Upper lobe of right lung (tissue), 1 donor: Measurements from ENCODE around the gene DYNLT1. TPM values are rescaled to one million over a fixed set of nuclear protein-coding genes. Genes with fewer than 3 reads are reported as not detected.
"Not testable (repeated sequence)": the region's sequence is repeated elsewhere in the genome, so short reads cannot be mapped to it uniquely, and the experiment has no call there.

ENCODE experiments used
- ATAC-seq: fragments of 200-7000 bp; cut with Tn5 transposase; one replicate; pipeline ENCODE4 v1.9.1; 2020; ENCODE audit warnings: mild to moderate bottlenecking, moderate library complexity
- DNase-seq: peaks from one replicate; pipeline ENCODE4 v3.0.0-alpha.2; 2020
- H3K27ac ChIP-seq: fragments of 200-600 bp; one replicate; pipeline ENCODE4 v1.8.0; 2022
- H3K27me3 ChIP-seq: fragments of 200-600 bp; one replicate; pipeline ENCODE4 v1.8.0; 2022; ENCODE audit warnings: mild to moderate bottlenecking
- H3K36me3 ChIP-seq: fragments of 200-600 bp; one replicate; pipeline ENCODE4 v1.8.0; 2022
- H3K4me1 ChIP-seq: fragments of 200-600 bp; one replicate; pipeline ENCODE4 v1.8.0; 2022
- H3K4me3 ChIP-seq: fragments of 200-600 bp; one replicate; pipeline ENCODE4 v1.8.0; 2022; ENCODE audit warnings: mild to moderate bottlenecking
- H3K9me3 ChIP-seq: fragments of 200-600 bp; one replicate; pipeline ENCODE4 v1.8.0; 2022
- intact Hi-C: fragments of 100-400 bp; cut with DNase I; formaldehyde crosslinking; loops from one replicate; pipeline ENCODE4 v1.11.0; 2022
- total RNA-seq: library from RNA; stranded (reverse); fragmentation: NEBNext Ultra II Directional; extraction: Animal tissue kit (Norgen Biotek cat#: 25700); gene quantifications from one replicate; pipeline ENCODE4 v1.2.1, GENCODE V29; 2021
- TF ChIP-seq, protein P1 (sequence below): fragments of 200-600 bp; IDR thresholded peaks from one replicate; pipeline ENCODE4 v1.8.0; 2022; ENCODE audit warnings: antibody characterized with exemption
- donor health status: DM: no; HTN: yes; CAD: no; lungs with severe emphysema.

The DYNLT1 gene
- total RNA-seq, 1 donor from 2014 or later = 104 TPM

DNA sequence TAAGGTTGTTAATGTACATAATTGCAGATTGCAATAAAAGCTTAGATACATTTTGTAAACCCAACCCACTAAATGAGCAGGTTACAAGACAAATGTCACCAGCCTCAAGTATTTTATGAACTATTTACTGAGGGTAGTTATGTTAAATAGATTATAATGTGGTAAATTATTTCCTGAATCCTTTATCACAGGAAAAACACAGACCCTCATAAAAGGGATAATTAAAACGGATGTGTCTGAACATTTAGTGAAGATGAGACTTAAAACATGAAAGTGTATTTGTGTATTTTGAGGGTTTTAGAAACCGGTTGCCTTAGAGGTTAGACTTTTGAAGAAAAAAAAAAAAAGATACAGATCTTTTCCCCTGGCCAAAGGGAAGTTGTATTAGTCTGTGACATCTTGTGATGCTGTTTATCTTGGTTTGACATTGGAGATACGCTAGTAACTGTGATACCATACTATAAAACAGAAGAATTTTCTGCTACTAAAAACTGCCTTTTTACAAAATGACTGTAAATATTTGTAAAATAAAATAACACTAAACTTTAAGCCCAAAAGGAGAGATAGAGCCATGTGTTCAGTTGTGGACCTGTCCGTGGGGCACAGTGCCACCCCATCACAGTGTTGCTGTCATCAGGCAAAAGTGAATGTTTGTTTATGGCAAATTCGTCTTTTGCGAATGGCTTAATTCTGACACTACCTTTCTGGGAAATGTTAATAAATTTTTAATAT lies 9.7 kb downstream of the DYNLT1 start:
- TF ChIP-seq, protein P1, sequence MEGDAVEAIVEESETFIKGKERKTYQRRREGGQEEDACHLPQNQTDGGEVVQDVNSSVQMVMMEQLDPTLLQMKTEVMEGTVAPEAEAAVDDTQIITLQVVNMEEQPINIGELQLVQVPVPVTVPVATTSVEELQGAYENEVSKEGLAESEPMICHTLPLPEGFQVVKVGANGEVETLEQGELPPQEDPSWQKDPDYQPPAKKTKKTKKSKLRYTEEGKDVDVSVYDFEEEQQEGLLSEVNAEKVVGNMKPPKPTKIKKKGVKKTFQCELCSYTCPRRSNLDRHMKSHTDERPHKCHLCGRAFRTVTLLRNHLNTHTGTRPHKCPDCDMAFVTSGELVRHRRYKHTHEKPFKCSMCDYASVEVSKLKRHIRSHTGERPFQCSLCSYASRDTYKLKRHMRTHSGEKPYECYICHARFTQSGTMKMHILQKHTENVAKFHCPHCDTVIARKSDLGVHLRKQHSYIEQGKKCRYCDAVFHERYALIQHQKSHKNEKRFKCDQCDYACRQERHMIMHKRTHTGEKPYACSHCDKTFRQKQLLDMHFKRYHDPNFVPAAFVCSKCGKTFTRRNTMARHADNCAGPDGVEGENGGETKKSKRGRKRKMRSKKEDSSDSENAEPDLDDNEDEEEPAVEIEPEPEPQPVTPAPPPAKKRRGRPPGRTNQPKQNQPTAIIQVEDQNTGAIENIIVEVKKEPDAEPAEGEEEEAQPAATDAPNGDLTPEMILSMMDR = no peak
- DNase-seq (peak; percentile 10), ATAC-seq (no peak)
- no peak overlapping the region for H3K27ac ChIP-seq
- no peaks in the 10 kb centered on the region for H3K9me3 ChIP-seq
- H3K27me3 ChIP-seq = no peaks in the 10 kb centered on the region
- peaks cover 57% of the 10 kb centered on the region for H3K36me3 ChIP-seq
- H3K4me3 ChIP-seq = no peak overlapping the region
- H3K4me1 ChIP-seq = peaks cover 19% of the 10 kb centered on the region
- intact Hi-C loops = no loop called here

DNA sequence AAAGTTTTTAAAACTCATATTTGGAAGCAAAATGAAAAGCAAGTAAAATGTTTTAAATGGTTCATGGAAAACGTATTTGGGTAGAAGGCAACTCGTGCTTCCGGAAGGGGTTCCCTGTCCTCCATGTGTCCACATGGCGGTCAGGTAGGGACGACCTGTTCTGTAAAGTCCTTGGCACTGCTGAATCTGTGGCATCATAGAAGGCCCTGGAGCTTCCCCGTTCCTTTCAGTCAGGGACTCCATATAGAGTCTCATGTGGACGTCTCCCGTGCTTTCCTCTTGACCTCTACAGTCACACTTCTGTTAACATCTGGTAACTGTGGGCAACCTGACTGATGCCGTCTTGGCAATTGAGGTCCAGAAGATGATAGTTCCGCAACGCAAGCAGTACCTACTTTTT lies 11.4 kb downstream of the DYNLT1 start:
- H3K4me3 ChIP-seq = no peak overlapping the region
- TF ChIP-seq, protein P1 = no peak
- peaks cover 19% of the 10 kb centered on the region for H3K4me1 ChIP-seq
- DNase-seq = peak; percentile 1
- H3K27me3 ChIP-seq = no peaks in the 10 kb centered on the region
- peaks cover 71% of the 10 kb centered on the region for H3K36me3 ChIP-seq
- no peaks in the 10 kb centered on the region for H3K9me3 ChIP-seq
- intact Hi-C loops = no loop called here
- ATAC-seq = no peak
- H3K27ac ChIP-seq = no peak overlapping the region

DNA sequence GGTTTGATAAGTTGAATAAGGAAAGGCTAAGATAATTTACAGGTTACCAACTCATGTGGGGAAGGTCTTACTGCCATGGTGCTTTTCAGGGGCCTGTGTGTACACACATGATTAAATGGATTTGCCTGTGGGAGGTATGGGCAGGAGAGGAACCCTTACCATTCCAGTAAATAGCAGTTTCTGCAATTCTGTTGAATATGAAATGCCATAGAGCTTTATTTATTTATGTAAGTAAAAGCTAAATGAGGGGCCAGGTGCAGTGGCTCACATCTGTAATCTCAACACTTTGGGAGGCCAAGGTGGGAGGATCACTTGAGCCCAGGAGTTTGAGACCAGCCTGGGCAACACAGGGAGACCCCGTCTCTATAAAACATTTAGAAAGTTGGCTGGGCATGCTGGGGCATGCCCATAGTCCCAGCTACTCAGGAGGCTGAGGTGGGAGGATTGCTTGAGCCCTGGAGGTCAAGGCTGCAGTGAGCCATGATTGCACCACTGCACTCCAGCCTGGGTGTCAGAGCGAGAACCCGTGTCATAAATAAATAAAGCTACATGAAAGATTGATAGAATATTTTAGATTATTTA lies 11.9 kb downstream of the DYNLT1 start:
- H3K4me3 ChIP-seq, intact Hi-C loops, H3K27me3 ChIP-seq, H3K9me3 ChIP-seq, ATAC-seq: not testable (repeated sequence)
- Histone ChIP-seq H3K27ac (peak overlapping the region; percentile 48), H3K4me1 (peaks cover 19% of the 10 kb centered on the region), H3K36me3 (peaks cover 71% of the 10 kb centered on the region)
- peak; percentile 15 for DNase-seq

DNA sequence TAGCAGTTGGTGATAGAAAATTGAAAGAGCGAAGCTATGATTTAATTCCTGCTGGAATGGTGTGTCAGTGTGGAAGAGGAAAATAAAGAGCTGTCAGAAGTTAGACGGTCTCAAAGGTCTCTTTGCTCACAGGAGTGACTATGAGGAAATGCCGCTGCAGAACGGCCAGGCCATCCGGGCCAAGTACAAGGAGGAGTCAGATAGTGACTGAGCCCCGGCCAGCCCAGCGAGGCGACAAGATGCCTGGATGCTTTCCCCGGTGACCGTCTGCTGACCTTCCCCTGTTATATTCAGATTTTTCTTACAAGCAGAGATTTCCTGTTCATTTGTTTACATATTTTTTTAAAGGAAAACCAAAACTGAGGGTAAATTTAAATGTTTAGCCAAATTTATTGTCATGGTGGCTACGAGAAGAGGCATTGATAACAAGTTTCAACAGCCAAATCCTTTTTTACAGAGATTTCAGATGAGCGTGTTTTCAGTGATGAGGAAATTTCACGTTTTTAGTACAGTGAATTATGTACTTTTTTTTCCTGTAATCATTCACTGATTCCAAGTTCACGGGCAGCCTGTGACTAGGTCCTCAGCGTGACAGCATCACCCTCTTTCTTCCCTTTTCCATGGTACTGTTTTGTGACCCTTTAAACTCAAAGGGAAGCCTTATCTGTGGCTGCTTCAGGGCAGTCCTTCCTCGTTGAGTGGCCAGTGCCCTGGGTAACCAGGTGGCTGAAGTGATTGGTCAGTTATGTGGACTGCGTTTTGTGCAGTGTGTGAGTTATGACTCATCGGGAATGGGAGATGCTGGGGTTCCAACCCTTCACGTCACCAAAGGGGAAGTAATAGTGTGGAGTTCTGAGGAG lies 12.6 kb downstream of the DYNLT1 start:
- Histone ChIP-seq H3K4me3 (no peak overlapping the region), H3K27ac (peak overlapping the region; percentile 48), H3K9me3 (no peaks in the 10 kb centered on the region), H3K36me3 (peaks cover 66% of the 10 kb centered on the region), H3K27me3 (no peaks in the 10 kb centered on the region), H3K4me1 (peaks cover 19% of the 10 kb centered on the region)
- TF ChIP-seq, protein P1 = no peak
- intact Hi-C loops = no loop called here
- ATAC-seq = peak; percentile 84
- DNase-seq = peak; percentile 66

DNA sequence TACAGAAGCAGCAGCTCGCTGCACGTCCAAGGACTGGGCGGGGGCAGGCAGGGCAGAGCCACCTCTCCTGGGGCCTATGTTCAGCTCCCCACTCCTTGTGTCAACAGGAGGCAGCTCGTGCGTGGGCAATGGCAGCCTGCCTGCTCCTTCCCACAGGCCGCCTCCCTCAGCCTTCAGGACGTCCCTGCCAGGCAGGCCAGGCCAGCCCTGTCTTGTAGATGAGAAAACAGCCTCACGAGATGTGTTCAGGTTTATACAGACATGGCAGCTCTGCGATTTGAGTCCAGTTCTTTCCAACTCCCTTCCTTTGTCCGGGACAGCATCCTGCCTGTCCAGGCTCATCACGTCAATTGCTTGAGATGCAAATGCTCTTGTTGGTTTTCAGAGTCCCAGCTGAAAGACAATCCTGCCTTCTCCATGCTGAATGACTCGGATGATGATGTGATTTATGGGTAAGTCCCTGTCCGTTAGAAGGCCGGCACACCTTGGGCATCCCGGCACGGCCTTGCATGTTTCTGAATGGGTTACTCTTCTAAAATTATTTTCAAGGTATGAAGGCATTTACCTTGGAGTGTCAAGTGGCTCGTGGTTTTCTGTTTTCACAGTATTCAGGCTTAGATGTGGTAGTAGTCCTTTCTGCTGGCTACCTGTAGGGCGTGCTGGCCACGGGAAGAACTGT lies 13.5 kb downstream of the DYNLT1 start:
- no peak overlapping the region for H3K4me3 ChIP-seq
- H3K9me3 ChIP-seq = no peaks in the 10 kb centered on the region
- peak overlapping the region; percentile 48 for H3K27ac ChIP-seq
- no peaks in the 10 kb centered on the region for H3K27me3 ChIP-seq
- peak; percentile 71 for DNase-seq
- TF ChIP-seq, protein P1 = no peak
- peaks cover 19% of the 10 kb centered on the region for H3K4me1 ChIP-seq
- H3K36me3 ChIP-seq = peaks cover 64% of the 10 kb centered on the region
- peak; percentile 39 for ATAC-seq
- intact Hi-C loops = no loop called here
